Activated CD4-positive, alpha-beta T cell treated with anti-CD3 and anti-CD28 coated beads for 48 hours (primary cell): Measurements from ENCODE around the gene NR1H3.
"Not testable (repeated sequence)": the region's sequence is repeated elsewhere in the genome, so short reads cannot be mapped to it uniquely, and the experiment has no call there.

Source experiments
- DNase-seq: peaks from one replicate; pipeline ENCODE4 v3.0.0-alpha.2; 2020

The NR1H3 gene

GRCh38 chr11:47257517-47258316 is at the start of gene NR1H3:
TSS of gene NR1H3 (plus strand) at chr11:47257996. CDS start at chr11:47259217, 1,221 bp downstream.
- no peak for DNase-seq

GRCh38 chr11:47208008-47208552 is 49.7 kb upstream of the NR1H3 start:
- DNase-seq: not testable (repeated sequence)

GRCh38 chr11:47208628-47209027 is 49.2 kb upstream of the NR1H3 start:
- DNase-seq: no peak

GRCh38 chr11:47212938-47213337 is 44.9 kb upstream of the NR1H3 start:
- no peak for DNase-seq

- peak; percentile 92 for DNase-seq
Observed at GRCh38 chr11:47213950-47214565, 43.7 kb upstream of the NR1H3 start.

GRCh38 chr11:47215366-47215910 is 42.4 kb upstream of the NR1H3 start:
- no peak for DNase-seq

GRCh38 chr11:47216121-47216798 is 41.5 kb upstream of the NR1H3 start:
- DNase-seq: peak; percentile 80

- no peak for DNase-seq
Observed at GRCh38 chr11:47220401-47220821, 37.4 kb upstream of the NR1H3 start.

- no peak for DNase-seq
Observed at GRCh38 chr11:47222696-47223095, 35.1 kb upstream of the NR1H3 start.

GRCh38 chr11:47225552-47226400 is 32.0 kb upstream of the NR1H3 start:
- peak; percentile 42 for DNase-seq

- DNase-seq: no peak
Observed at GRCh38 chr11:47229161-47229560, 28.6 kb upstream of the NR1H3 start.

- DNase-seq: no peak
Observed at GRCh38 chr11:47233051-47233450, 24.7 kb upstream of the NR1H3 start.

GRCh38 chr11:47233989-47234668 is 23.7 kb upstream of the NR1H3 start:
- no peak for DNase-seq

- peak; percentile 40 for DNase-seq
Observed at GRCh38 chr11:47234669-47235100, 23.1 kb upstream of the NR1H3 start.

GRCh38 chr11:47235163-47235562 is 22.6 kb upstream of the NR1H3 start:
- DNase-seq: no peak

GRCh38 chr11:47236482-47236881 is 21.3 kb upstream of the NR1H3 start:
- DNase-seq: no peak

GRCh38 chr11:47239852-47240251 is 17.9 kb upstream of the NR1H3 start:
- no peak for DNase-seq

- no peak for DNase-seq
Observed at GRCh38 chr11:47241841-47242301, 15.9 kb upstream of the NR1H3 start.

GRCh38 chr11:47242596-47243192 is 15.1 kb upstream of the NR1H3 start:
- no peak for DNase-seq

- no peak for DNase-seq
Observed at GRCh38 chr11:47243454-47243853, 14.3 kb upstream of the NR1H3 start.
